NCI-H446 treated with DMSO at 0.1 percent for 48 hours (cell line): Measurements from ENCODE around the gene RABGEF1.
"Not testable (repeated sequence)": the region's sequence is repeated elsewhere in the genome, so short reads cannot be mapped to it uniquely, and the experiment has no call there.

ENCODE experiments used
- DNase-seq: peaks from one replicate; lab custom pipeline; 2025; lab: John Stamatoyannopoulos, UW

RABGEF1 gene

GRCh38 chr7:66765322-66766025 is 24.9 kb downstream of the RABGEF1 start:
- not testable (repeated sequence) for DNase-seq

GRCh38 chr7:66766041-66766440 is 25.5 kb downstream of the RABGEF1 start:
- no peak for DNase-seq

GRCh38 chr7:66767486-66767885 is 27.0 kb downstream of the RABGEF1 start:
- not testable (repeated sequence) for DNase-seq

- no peak for DNase-seq
These were observed 28.6 kb downstream of the RABGEF1 start for GRCh38 chr7:66768865-66769832.

- no peak for DNase-seq
These were observed 29.4 kb downstream of the RABGEF1 start for GRCh38 chr7:66769833-66770512.

DNA sequence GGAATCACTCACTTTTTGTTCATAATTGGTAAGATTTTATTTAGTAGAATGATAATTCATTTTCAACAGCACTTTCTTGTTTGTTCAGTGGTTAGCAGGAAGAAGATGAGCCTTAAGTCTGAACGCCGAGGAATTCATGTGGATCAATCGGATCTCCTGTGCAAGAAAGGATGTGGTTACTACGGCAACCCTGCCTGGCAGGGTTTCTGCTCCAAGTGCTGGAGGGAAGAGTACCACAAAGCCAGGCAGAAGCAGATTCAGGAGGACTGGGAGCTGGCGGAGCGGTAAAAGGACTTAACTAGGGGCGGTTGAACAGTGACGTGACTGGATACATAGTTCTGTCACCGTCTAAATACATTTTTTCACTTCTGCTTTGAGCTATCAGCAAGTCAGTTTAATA is 31.3 kb downstream of the RABGEF1 start:
- DNase-seq, result no peak

- not testable (repeated sequence) for DNase-seq
These were observed 33.2 kb downstream of the RABGEF1 start for GRCh38 chr7:66773744-66774143.

GRCh38 chr7:66776383-66776782 is 35.9 kb downstream of the RABGEF1 start:
- not testable (repeated sequence) for DNase-seq

GRCh38 chr7:66776800-66777442 is 36.4 kb downstream of the RABGEF1 start:
- no peak for DNase-seq

- no peak for DNase-seq
These were observed 37.7 kb downstream of the RABGEF1 start for GRCh38 chr7:66778201-66778600.

DNA sequence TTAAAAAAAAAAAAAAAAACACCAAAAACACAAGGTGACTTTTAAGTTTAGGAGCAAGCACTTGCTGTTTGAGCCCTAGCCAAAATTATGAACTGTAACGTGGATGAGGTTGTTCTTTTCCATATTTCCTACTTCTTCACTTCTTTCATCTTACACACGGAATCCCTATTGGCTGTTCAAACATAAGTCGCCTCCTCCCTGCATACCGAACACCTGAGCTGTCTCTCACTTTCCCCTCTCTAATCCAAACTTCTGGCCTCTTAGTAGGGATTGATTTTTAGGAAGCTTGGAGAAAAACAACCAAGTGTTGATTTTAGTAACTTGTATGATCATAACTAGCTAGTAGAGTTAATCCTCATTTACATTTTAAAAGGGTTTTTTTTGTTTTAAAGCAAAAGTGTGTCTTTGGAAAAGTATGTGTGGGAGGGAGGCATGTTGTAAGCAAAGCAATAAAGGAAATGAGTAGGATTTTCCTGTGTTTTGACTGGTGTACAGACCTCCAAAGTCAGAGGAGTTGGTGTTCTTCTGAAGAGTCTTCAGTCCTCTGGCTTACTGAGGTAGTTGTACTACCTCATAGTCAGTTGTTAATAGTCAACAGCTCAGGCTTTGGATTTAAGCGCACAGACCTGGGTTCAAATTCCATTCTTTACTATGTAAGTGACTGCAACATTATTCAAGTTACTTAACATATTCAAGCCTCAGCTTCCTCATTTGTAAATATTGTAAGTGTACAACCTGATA is 39.3 kb downstream of the RABGEF1 start:
- DNase-seq, result no peak

DNA sequence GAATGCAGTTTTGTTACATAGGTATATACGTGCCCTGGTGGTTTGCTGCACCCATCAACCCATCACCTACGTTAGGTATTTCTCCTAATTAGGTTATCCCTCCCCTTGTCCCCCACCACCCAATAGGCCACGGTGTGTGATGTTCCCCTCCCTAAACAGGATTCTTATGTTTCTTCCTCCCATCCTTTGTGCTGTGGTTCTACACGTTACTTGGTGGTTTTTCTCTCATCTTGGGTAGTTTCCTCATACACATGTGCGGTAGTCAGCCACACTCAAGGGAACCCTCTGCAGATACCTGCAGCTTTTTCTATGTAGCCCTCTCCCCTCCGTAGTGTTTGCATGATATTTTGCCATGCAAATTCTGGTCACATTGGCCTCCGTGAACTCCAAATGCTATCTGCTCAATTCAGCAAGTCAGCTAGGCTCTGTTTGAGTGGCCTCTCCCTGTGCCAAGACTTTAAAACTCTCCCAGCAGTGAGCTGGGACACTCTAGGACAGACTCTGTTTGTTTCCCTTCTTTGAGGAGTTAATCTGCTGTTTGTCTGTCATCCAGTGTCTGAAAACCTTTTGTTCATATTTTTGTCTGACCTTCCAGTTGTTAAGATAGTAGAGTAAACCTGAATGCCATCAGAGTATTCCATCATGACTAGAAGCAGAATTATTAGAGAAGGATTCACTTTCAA is 41.0 kb downstream of the RABGEF1 start:
- DNase-seq, result no peak

GRCh38 chr7:66782875-66783274 is 42.3 kb downstream of the RABGEF1 start:
- DNase-seq, result not testable (repeated sequence)

GRCh38 chr7:66783887-66784595 is 43.5 kb downstream of the RABGEF1 start:
- DNase-seq, result not testable (repeated sequence)

DNA sequence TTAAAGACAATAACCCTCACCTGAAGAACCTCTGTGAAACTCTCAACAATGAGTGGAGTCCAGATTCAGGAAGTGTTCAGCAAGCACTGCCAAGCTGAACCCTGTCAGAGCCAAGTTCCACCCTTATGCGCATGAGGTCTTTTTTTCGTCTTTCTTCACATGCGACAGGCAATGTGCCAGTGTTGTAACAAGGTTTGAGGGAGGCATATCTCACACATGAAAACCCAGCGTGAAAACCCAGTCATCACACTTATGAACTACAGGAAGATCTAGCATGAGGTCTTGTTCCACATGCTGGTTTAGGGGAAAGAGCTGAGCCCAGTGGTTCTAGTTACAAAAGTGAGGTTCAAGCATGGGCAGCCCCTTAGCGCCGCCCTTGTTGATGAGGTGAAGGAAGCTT is 49.7 kb downstream of the RABGEF1 start:
- no peak for DNase-seq

DNA sequence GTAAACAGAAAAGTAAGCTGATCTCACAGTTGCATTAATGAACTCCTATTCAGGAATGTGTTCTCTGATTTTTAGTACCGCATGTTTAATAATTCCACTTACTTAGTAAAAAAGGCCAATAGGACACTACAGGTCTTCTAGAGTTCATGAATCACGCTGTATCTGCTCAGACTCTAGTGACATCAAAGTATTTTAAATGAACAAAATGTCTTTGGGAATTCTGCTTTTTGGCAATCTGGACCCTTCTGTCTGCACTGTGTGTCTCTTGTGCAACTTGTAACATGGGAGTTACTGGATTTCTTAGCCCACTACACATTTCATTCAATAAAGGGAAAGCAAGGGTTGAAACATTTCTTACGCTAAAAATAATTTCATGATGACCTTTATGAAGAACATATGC is 50.2 kb downstream of the RABGEF1 start:
- no peak for DNase-seq

DNA sequence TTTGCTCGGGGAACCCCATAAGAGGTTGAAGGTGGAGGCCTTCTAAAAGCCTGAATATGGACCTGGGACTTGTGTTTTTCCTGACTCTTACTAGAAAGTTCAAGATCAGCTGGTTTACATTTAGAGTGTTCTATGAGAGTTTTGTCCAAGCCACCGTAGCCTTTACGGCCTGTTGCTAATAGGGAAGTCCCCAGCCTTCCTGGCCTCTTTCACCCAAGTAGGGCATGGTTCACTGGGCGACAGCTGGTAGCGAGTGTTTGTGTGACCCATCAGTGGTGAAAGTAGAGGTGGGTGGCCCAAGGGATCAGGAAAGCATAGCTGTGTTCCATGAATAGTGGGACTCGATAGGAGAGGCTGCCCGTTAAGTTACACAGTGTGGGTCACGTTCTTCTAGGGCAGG is 60.1 kb downstream of the RABGEF1 start:
- DNase-seq, result no peak

DNA sequence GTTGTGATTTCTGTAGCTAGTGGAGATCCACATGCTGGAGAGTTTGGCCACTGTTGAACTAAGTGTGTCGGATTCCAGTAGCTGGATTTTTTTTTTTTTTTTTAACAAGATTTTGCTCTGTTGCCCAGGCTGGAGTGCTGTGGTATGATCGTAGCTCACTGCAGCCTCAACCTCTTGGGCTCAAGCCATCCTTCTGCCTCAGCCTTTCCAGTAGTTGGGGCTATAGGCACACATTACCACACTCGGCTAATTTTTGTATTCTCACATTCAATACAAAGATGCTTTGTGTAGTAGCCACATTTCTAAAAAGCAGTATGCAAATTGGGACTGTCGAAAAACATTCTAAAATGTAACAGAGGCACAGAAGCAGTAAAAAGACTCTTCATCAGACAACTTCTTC is 63.5 kb downstream of the RABGEF1 start:
- no peak for DNase-seq

- DNase-seq, result no peak
These were observed 67.2 kb downstream of the RABGEF1 start for GRCh38 chr7:66807736-66808135.

DNA sequence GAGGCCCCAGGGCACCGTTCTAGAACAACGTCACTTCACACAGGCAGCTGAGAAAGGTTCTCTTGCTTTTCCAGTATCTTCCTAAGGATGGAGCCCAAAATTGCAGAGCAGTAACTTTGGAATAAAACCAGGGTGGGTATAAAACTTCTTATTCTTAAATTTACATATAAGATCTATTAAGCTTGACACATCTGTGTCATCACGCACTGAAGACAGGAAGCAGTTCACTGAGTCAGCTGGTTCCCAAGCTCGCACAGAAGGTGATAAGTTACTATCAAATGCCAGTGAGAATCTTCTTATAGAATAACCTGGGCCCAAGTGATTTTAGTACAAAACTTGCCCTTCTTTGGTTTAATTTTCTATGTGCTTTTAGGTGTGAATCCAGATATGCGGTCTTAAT is 70.2 kb downstream of the RABGEF1 start:
- no peak for DNase-seq
